Parathyroid adenoma (tissue), 2 donors: ENCODE measurements around the gene ZBTB45.
A peak's percentile ranks its signal among the peaks of the same experiment; 100 is the strongest.
"Not testable (repeated sequence)": the region's sequence is repeated elsewhere in the genome, so short reads cannot be mapped to it uniquely, and the experiment has no call there.

Source experiments
- H2AFZ ChIP-seq: fragments of 300-600 bp; sonication (generic); one replicate; pipeline ENCODE4 v1.7.0; 2017; ENCODE audit warnings: antibody characterized with exemption, mild to moderate bottlenecking
- H3K27ac ChIP-seq: fragments of 300-600 bp; sonication (generic); one replicate; pipeline ENCODE4 v1.7.0; 2017
- H3K27me3 ChIP-seq: fragments of 300-600 bp; sonication (generic); one replicate; pipeline ENCODE4 v1.7.0; 2017; ENCODE audit warnings: low read length; ENCODE audit not compliant: control insufficient read depth, insufficient read depth
- H3K36me3 ChIP-seq: fragments of 300-600 bp; sonication (generic); one replicate; pipeline ENCODE4 v1.7.0; 2017; ENCODE audit warnings: low read length; ENCODE audit not compliant: control insufficient read depth, insufficient read depth
- H3K4me1 ChIP-seq: fragments of 300-600 bp; sonication (generic); one replicate; pipeline ENCODE4 v1.7.0; 2017; ENCODE audit warnings: control low read depth
- H3K4me2 ChIP-seq: fragments of 300-600 bp; sonication (generic); one replicate; pipeline ENCODE4 v1.7.0; 2017; ENCODE audit warnings: low read length
- H3K4me3 ChIP-seq: fragments of 300-600 bp; sonication (generic); one replicate; pipeline ENCODE4 v1.7.0; 2017; ENCODE audit warnings: low read depth, low read length
- H3K79me2 ChIP-seq: fragments of 300-600 bp; sonication (generic); one replicate; pipeline ENCODE4 v1.7.0; 2017; ENCODE audit warnings: control low read depth
- H3K9ac ChIP-seq: fragments of 300-600 bp; sonication (generic); one replicate; pipeline ENCODE4 v1.7.0; 2017; ENCODE audit warnings: mild to moderate bottlenecking
- H3K9me3 ChIP-seq: fragments of 300-600 bp; sonication (generic); one replicate; pipeline ENCODE4 v1.7.0; 2017; ENCODE audit warnings: low read length; ENCODE audit not compliant: control insufficient read depth
- CTCF ChIP-seq: fragments of 300-600 bp; sonication (generic); IDR thresholded peaks from one replicate; pipeline ENCODE4 v1.7.0; 2017; ENCODE audit warnings: antibody characterized with exemption, mild to moderate bottlenecking
- donor health status: primary hyperparathyroidism.

ZBTB45 gene

GRCh38 chr19:58509731-58510083 is 9.9 kb downstream of the ZBTB45 start:
- no peak overlapping the region for H2AFZ ChIP-seq

GRCh38 chr19:58507602-58508223 is 11.9 kb downstream of the ZBTB45 start:
- H3K4me3 ChIP-seq, H3K9me3 ChIP-seq, H2AFZ ChIP-seq, H3K4me1 ChIP-seq, H3K79me2 ChIP-seq, H3K27ac ChIP-seq, H3K4me2 ChIP-seq, H3K9ac ChIP-seq, H3K36me3 ChIP-seq, H3K27me3 ChIP-seq: not testable (repeated sequence)

More at GRCh38 chr19:58509731-58510083, 9.9 kb downstream of the ZBTB45 start:
- peaks cover 4% of the 10 kb centered on the region for H3K79me2 ChIP-seq
- no peak overlapping the region for H3K4me2 ChIP-seq
- no peaks in the 10 kb centered on the region for H3K36me3 ChIP-seq
- H3K9ac ChIP-seq: no peak overlapping the region
- H3K4me1 ChIP-seq: peaks cover 4% of the 10 kb centered on the region
- H3K27me3 ChIP-seq: no peaks in the 10 kb centered on the region
- no peak overlapping the region for H3K27ac ChIP-seq
- no peak for TF ChIP-seq CTCF
- no peak overlapping the region for H3K4me3 ChIP-seq
- H3K9me3 ChIP-seq: no peaks in the 10 kb centered on the region

DNA sequence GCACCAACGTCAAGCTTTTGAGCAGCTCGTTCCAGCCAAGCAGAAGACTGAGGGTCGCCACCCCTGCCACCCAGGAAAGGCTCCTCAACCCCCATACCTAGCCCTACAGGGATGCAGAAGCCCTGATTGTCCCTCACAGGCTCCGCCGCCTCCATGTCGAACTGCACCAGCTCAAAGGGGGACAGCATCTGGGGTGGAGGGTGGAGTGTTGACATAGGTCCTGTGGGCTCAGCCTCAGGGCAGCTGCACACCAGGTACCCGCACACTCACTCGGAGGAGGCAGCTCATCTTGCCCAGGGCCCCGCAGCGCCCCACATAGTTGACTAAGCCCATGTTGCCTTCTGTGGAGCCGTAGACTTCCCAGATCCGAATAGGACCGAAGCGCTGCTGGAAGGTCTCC is 19.4 kb downstream of the ZBTB45 start:
- H3K36me3 ChIP-seq: no peaks in the 10 kb centered on the region
- H3K9ac ChIP-seq: no peak overlapping the region
- no peak for TF ChIP-seq CTCF
- peak overlapping the region; percentile 64 for H3K4me3 ChIP-seq
- peaks cover 11% of the 10 kb centered on the region for H3K4me1 ChIP-seq
- peak overlapping the region; percentile 88 for H2AFZ ChIP-seq
- H3K9me3 ChIP-seq: no peaks in the 10 kb centered on the region
- H3K4me2 ChIP-seq: peak overlapping the region; percentile 66
- no peaks in the 10 kb centered on the region for H3K27me3 ChIP-seq
- no peaks in the 10 kb centered on the region for H3K79me2 ChIP-seq
- H3K27ac ChIP-seq: no peak overlapping the region

- Histone ChIP-seq H3K4me1 (peaks cover 11% of the 10 kb centered on the region), H3K9ac (peak overlapping the region; percentile 1), H3K27ac (peak overlapping the region; percentile 66), H3K27me3 (no peaks in the 10 kb centered on the region), H2AFZ (peak overlapping the region; percentile 88), H3K4me2 (peak overlapping the region; percentile 88), H3K9me3 (no peaks in the 10 kb centered on the region), H3K36me3 (no peaks in the 10 kb centered on the region), H3K79me2 (no peaks in the 10 kb centered on the region), H3K4me3 (peak overlapping the region; percentile 64)
- peak; percentile 28 for TF ChIP-seq CTCF
Observed at GRCh38 chr19:58499021-58499927, 20.3 kb downstream of the ZBTB45 start.

DNA sequence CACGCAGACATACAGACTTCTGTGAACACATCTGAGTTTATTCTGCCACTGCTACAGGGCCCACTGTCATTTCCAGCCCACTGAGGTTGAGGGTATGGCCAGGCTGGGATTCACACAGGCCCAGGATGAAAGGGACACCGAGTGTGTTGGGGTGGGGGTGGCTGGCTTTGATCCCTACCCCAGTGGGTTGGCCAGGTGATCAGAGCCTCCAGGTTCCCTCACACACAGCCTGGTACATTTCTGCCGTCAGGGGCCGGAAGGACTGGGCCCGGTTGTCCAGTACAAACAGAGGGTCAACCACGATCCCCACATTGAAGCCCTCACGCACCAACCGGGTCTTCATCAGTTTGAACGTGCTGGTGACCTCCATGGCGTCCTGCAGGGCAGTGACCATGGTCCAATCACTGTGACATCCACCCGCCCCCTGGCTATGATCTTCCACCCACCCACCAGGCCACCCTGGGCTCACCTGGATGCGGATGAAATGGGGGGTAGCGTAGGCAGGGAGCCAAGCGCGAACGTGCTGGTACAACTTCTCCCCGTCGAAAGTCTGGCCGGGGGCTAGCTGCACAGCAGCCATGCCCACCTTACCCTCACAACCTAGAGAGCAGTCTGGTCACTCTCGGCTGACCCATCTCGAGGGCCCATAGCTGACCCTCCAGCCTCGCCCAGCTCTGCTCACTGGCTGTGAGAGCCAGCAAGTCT is 21.1 kb downstream of the ZBTB45 start:
- Histone ChIP-seq H3K79me2 (no peaks in the 10 kb centered on the region), H3K9ac (no peak overlapping the region)
- TF ChIP-seq CTCF: no peak

More for the DNA sequence above, 21.1 kb downstream of the ZBTB45 start:
- H3K4me2 ChIP-seq: peak overlapping the region; percentile 88
- H3K27me3 ChIP-seq: no peaks in the 10 kb centered on the region
- H3K9me3 ChIP-seq: no peaks in the 10 kb centered on the region
- peak overlapping the region; percentile 64 for H3K4me3 ChIP-seq
- H3K36me3 ChIP-seq: no peaks in the 10 kb centered on the region
- peak overlapping the region; percentile 66 for H3K27ac ChIP-seq
- H3K4me1 ChIP-seq: peaks cover 11% of the 10 kb centered on the region
- peak overlapping the region; percentile 88 for H2AFZ ChIP-seq
